Measurements from ENCODE around the gene HSD17B14.

GRCh38 chr19:48877855-48878195, 41.5 kb upstream of the HSD17B14 start:
- TF ChIP-seq CTCF (IDR thresholded peaks at IDR 0.05): no peak
- no peak for TF ChIP-seq POLR2A (IDR thresholded peaks at IDR 0.05)
- TF ChIP-seq EP300 (IDR thresholded peaks at IDR 0.05; ENCODE audit: low read depth): no peak
- no peak for TF ChIP-seq POLR2AphosphoS5 (IDR thresholded peaks at IDR 0.05)

All from transverse colon (tissue), 4 donors.